ENCODE data around the gene HMCN2.

DNA sequence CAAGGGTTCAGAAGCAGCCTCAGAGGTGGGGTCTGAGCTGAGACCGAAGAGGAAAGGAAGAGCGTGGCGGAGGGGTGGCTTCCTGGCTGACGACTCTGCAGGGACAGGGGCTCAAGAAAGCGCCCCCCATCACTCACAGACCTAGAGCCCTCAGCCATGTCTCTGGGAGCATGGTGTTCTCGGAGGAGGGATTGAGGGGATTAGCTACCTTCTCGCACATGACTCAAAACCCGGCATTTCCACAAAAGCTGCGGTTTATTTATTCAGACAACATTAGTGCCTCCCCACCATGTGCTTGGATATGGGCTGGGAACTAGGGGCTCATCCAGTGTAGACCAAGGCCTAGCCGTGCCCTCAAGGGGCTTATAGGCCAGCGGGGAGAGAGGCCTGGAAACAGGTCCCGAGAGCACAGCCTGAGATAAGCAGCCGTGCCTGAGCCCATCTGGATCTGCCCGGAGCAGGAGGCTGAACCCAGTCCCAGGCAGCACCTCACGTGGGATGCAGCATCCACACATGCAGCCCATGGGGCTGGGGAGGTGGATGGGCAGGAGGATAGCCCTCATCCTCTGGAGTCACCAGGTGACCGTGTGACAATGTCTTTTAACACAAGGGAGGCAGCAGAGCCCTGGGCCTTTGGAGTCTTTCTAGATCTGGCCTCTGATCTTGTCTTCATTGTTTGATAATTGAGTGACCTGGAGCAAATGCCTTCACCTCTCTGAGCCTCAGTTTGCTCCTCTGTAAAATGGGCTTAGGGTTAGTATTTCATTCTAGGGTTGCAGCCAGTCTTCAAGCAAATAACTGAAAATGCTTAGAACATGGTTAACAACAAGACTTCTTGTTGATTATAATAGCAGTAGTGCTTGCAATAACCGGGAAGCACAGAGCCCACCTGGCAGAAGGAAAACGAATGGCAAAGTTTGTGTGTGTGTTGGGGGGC lies 878 bp upstream of the HMCN2 start:
- TF ChIP-seq POLR2A (IDR thresholded peaks at IDR 0.05) = no peak
- TF ChIP-seq, protein P1, sequence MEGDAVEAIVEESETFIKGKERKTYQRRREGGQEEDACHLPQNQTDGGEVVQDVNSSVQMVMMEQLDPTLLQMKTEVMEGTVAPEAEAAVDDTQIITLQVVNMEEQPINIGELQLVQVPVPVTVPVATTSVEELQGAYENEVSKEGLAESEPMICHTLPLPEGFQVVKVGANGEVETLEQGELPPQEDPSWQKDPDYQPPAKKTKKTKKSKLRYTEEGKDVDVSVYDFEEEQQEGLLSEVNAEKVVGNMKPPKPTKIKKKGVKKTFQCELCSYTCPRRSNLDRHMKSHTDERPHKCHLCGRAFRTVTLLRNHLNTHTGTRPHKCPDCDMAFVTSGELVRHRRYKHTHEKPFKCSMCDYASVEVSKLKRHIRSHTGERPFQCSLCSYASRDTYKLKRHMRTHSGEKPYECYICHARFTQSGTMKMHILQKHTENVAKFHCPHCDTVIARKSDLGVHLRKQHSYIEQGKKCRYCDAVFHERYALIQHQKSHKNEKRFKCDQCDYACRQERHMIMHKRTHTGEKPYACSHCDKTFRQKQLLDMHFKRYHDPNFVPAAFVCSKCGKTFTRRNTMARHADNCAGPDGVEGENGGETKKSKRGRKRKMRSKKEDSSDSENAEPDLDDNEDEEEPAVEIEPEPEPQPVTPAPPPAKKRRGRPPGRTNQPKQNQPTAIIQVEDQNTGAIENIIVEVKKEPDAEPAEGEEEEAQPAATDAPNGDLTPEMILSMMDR (IDR thresholded peaks at IDR 0.05) = no peak
